Measurements from ENCODE around the gene IL1RAPL2.
"Not testable (repeated sequence)": the region's sequence is repeated elsewhere in the genome, so short reads cannot be mapped to it uniquely, and the experiment has no call there.

The IL1RAPL2 gene

GRCh38 chrX:105168577-105168976, 602.6 kb downstream of the IL1RAPL2 start:
- DNase-seq (ENCODE audit: low read depth in 2 of 2): no peak

GRCh38 chrX:105173071-105173470, 607.1 kb downstream of the IL1RAPL2 start:
- DNase-seq (ENCODE audit: low read depth in 2 of 2): no peak

GRCh38 chrX:105179644-105180043, 613.6 kb downstream of the IL1RAPL2 start:
- no peak for DNase-seq (ENCODE audit: low read depth in 2 of 2)

DNA sequence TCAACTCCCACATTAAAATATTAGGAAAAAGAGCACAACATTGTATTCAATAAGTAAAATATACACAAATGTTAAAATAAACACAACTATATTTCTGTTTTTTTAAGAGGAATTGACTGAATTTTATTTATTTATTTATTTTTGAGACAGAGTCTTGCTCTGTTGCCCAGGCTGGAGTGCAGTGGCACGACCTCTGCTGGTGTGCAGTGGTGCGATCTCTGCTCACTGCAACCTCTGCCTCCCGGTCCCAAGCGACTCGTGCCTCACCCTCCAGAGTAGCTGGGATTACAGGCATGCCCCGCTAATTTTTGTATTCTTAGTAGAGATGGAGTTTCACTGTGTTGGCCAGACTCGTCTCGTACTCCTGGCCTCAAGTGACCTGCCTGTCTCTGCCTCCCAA, 623.1 kb downstream of the IL1RAPL2 start:
- DNase-seq (ENCODE audit: low read depth in 2 of 2): no peak

DNA sequence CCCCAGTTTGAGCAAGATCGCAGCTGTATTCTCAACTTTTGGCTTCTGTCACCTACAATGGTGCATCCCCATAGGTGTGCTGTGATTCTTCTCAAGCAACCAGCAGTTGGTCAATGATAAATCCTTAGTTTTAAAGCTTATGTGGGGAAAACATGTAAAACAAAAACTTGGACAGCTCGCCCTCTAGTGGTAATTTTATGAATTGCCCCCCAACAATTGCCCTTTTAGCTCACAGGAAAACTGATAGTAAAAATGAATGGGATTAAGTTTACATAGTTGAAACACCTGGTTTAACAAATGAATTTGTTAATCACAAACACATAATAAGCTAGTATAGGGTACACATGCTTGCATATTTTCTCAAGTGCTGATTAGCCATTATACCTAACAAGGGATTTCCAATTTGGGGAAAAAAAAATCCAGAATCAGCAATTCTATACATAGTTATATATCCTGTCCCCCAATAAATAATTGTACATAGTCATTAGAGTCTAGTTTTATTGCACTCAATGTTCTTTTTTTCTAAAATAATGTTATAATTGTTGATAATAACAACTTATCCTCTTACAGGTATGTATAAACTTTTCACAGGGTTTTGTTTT, 624.4 kb downstream of the IL1RAPL2 start:
- DNase-seq (ENCODE audit: low read depth in 2 of 2): no peak

GRCh38 chrX:105191878-105192277, 625.9 kb downstream of the IL1RAPL2 start:
- no peak for DNase-seq (ENCODE audit: low read depth in 2 of 2)

- DNase-seq (ENCODE audit: low read depth in 2 of 2): no peak
Observed at GRCh38 chrX:105209406-105209805, 643.4 kb downstream of the IL1RAPL2 start.

DNA sequence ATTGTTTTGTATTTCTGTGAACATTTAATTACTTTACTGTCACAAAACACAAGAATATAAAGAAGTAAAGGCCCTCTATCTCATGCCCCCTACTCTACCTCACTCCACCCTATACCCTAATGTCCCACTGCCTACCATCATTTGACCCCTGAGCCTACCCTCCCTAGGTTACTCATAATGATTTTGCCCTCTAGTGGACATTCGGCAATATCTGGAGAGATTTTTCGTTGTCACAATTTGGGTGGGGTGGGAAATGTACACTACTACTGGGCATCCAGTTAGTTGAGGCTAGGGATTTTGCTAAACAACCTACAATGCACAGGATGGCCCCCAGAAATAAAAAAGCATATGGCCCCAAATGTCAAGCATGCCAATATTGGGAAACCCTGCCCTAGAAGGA, 644.3 kb downstream of the IL1RAPL2 start:
- DNase-seq (ENCODE audit: low read depth in 2 of 2): no peak

GRCh38 chrX:105211066-105211575, 645.1 kb downstream of the IL1RAPL2 start:
- DNase-seq (ENCODE audit: low read depth in 2 of 2): no peak

GRCh38 chrX:105219454-105220401, 653.7 kb downstream of the IL1RAPL2 start:
- DNase-seq (ENCODE audit: low read depth in 2 of 2): no peak

DNA sequence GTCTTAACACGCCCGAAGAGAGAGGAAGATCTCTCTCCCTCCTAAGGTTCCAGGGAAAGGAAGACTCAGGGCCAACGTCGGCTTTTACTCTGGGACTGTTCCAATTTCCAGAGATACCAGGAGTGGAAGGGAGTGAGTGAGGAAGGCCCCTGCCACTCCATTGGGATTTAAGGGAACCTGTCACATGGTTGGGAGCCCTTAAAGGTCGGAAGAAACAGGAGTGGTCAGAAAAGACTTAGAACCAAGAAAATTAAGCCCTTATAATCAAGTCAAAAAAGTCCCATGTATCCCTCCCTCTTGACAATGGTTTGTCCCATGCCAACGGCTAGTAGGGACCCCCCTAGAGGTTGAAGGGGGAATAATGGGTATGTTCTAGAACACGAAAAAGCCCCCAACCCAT, 654.6 kb downstream of the IL1RAPL2 start, which contains the start of gene TEX13A:
Gene TEX13A, minus strand, starts transcription at position 59 of the 400 bp plus-strand sequence. CDS start 297 bp downstream, outside the sequence.
- DNase-seq (ENCODE audit: low read depth in 2 of 2): no peak

- DNase-seq (ENCODE audit: low read depth in 2 of 2): no peak
Observed at GRCh38 chrX:105221374-105221773, 655.4 kb downstream of the IL1RAPL2 start.

GRCh38 chrX:105226499-105226898, 660.5 kb downstream of the IL1RAPL2 start:
- no peak for DNase-seq (ENCODE audit: low read depth in 2 of 2)

- no peak for DNase-seq (ENCODE audit: low read depth in 2 of 2)
Observed at GRCh38 chrX:105228602-105229001, 662.6 kb downstream of the IL1RAPL2 start.

GRCh38 chrX:105229146-105229545, 663.1 kb downstream of the IL1RAPL2 start:
- no peak for DNase-seq (ENCODE audit: low read depth in 2 of 2)

GRCh38 chrX:105237407-105237806, 671.4 kb downstream of the IL1RAPL2 start:
- not testable (repeated sequence) for DNase-seq (ENCODE audit: low read depth in 2 of 2)

- no peak for DNase-seq (ENCODE audit: low read depth in 2 of 2)
Observed at GRCh38 chrX:105241056-105241455, 675.1 kb downstream of the IL1RAPL2 start.

- no peak for DNase-seq (ENCODE audit: low read depth in 2 of 2)
Observed at GRCh38 chrX:105260291-105261043, 694.5 kb downstream of the IL1RAPL2 start.

- no peak for DNase-seq (ENCODE audit: low read depth in 2 of 2)
Observed at GRCh38 chrX:105263171-105263570, 697.2 kb downstream of the IL1RAPL2 start.

GRCh38 chrX:105263801-105264200, 697.8 kb downstream of the IL1RAPL2 start:
- no peak for DNase-seq (ENCODE audit: low read depth in 2 of 2)

GRCh38 chrX:105265093-105265492, 699.1 kb downstream of the IL1RAPL2 start:
- DNase-seq (ENCODE audit: low read depth in 2 of 2): no peak

DNA sequence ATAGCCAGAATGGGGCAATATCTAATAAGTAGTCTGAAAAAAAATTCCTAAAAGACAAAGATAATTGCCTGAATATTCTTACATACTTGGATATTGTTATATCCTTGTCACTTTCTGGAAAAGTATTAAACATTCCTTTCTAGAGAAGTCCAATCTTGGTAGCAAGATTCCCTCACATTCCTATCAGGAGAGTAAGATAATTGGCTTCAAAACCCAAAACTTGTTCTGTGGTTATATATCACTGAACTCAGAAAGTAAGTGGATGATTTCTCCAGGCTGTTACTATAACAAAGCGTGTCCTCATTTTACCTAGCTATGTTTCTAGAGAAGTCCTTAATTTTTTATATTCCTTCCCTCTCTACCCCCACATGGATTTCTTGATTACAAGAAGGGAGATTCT, 700.5 kb downstream of the IL1RAPL2 start:
- no peak for DNase-seq (ENCODE audit: low read depth in 2 of 2)

Data from stimulated activated CD4-positive, alpha-beta T cell treated with anti-CD3 and anti-CD28 coated beads, Interleukin-12 subunit alpha, Interleukin-12 subunit beta, amount 100 ng/mL, for 24 hours (primary cell).